HepG2 (cell line): Measurements from ENCODE around the gene RNF40. TPM values are rescaled to one million over a fixed set of nuclear protein-coding genes. Genes with fewer than 3 reads are reported as not detected.

ENCODE experiments used
- E2F2 ChIP-seq: sonication (generic); formaldehyde crosslinking; IDR thresholded peaks from 2 replicates; pipeline ENCODE4 v1.4.0; 2020; ENCODE audit warnings: missing genetic modification reagents, borderline replicate concordance
- FOXC1 ChIP-seq: sonication (generic); formaldehyde crosslinking; IDR thresholded peaks from 2 replicates; pipeline ENCODE4 v1.8.0; 2022; ENCODE audit warnings: mild to moderate bottlenecking, missing genetic modification reagents, borderline replicate concordance
- HOXA7 ChIP-seq: sonication (generic); formaldehyde crosslinking; IDR thresholded peaks from 2 replicates; pipeline ENCODE4 v1.8.1; 2022; ENCODE audit warnings: mild to moderate bottlenecking, missing genetic modification reagents, moderate library complexity
- MTERF4 ChIP-seq: sonication (generic); formaldehyde crosslinking; IDR thresholded peaks from 2 replicates; pipeline ENCODE4 v1.8.0; 2023; ENCODE audit warnings: mild to moderate bottlenecking, missing genetic modification reagents
- NFYC ChIP-seq: IDR thresholded peaks from 2 replicates; pipeline ENCODE4 v1.6.1; 2016; ENCODE audit warnings: missing genetic modification reagents, missing compliant biosample characterization
- NR2F2 ChIP-seq: IDR thresholded peaks from 2 replicates; pipeline ENCODE4 v1.6.1; 2012; ENCODE audit warnings: low read depth, inconsistent platforms, borderline replicate concordance
- PLSCR1 ChIP-seq: sonication (generic); formaldehyde crosslinking; IDR thresholded peaks from 2 replicates; pipeline ENCODE4 v1.5.0; 2020; ENCODE audit warnings: missing genetic modification reagents, mild to moderate bottlenecking, borderline replicate concordance
- RARG ChIP-seq: sonication (generic); formaldehyde crosslinking; IDR thresholded peaks from 2 replicates; pipeline ENCODE4 v1.4.0; 2020; ENCODE audit warnings: low read depth, mild to moderate bottlenecking, missing genetic modification reagents
- TARDBP ChIP-seq: sonication (generic); formaldehyde crosslinking; IDR thresholded peaks from 2 replicates; pipeline ENCODE4 v1.8.0; 2022; ENCODE audit warnings: mild to moderate bottlenecking, missing genetic modification reagents
- ZBTB8A ChIP-seq: sonication (generic); formaldehyde crosslinking; IDR thresholded peaks from 2 replicates; pipeline ENCODE4 v1.4.0; 2020; ENCODE audit warnings: mild to moderate bottlenecking, low read depth, missing genetic modification reagents, borderline replicate concordance
- ZNF3 ChIP-seq: IDR thresholded peaks from 2 replicates; pipeline ENCODE4 v1.7.0; 2017; ENCODE audit warnings: inconsistent platforms
- ZNF431 ChIP-seq: sonication (generic); formaldehyde crosslinking; IDR thresholded peaks from 2 replicates; pipeline ENCODE4 v1.9.0; 2022; ENCODE audit warnings: missing genetic modification reagents, low read depth, mild to moderate bottlenecking, borderline replicate concordance
- ZNF577 ChIP-seq: sonication (generic); formaldehyde crosslinking; IDR thresholded peaks from 2 replicates; pipeline ENCODE4 v1.4.0; 2020; ENCODE audit warnings: mild to moderate bottlenecking, low read depth, missing genetic modification reagents, borderline replicate concordance
- ZNF703 ChIP-seq: sonication (generic); formaldehyde crosslinking; IDR thresholded peaks from 2 replicates; pipeline ENCODE4 v1.5.1; 2020; ENCODE audit warnings: missing genetic modification reagents, mild to moderate bottlenecking, moderate library complexity, borderline replicate concordance
- ZNF724P ChIP-seq: sonication (generic); formaldehyde crosslinking; IDR thresholded peaks from 2 replicates; pipeline ENCODE4 v1.8.0; 2022; ENCODE audit warnings: missing genetic modification reagents, borderline replicate concordance
- ZNF891 ChIP-seq: sonication (generic); formaldehyde crosslinking; IDR thresholded peaks from 2 replicates; pipeline ENCODE4 v1.5.0; 2020; ENCODE audit warnings: mild to moderate bottlenecking, missing genetic modification reagents
- ZSCAN5A ChIP-seq: sonication (generic); formaldehyde crosslinking; IDR thresholded peaks from 2 replicates; pipeline ENCODE4 v1.8.0; 2022; ENCODE audit warnings: mild to moderate bottlenecking, missing genetic modification reagents, borderline replicate concordance
- polyA plus RNA-seq, 8 experiments: library from polyadenylated mRNA; depleted of rRNA in 3 of 8; stranded (reverse) in 7 of 8; unstranded in 1 of 8; fragments of >200 nt; fragmentation: Illumina TruSeq in 4 of 8; extraction: Trizol in 4 of 8; gene quantifications; 2 replicates each; pipeline versions ENCODE4 v1.2.1 to v1.2.3, GENCODE V29; 2011 to 2016; ENCODE audit warnings: low read depth in 4 of 8, missing spikeins in 1 of 8, mixed read lengths in 1 of 8; ENCODE audit not compliant: insufficient read depth in 1 of 8
- total RNA-seq, 5 experiments: library from RNA; depleted of rRNA; stranded (reverse); fragments of >200 nt; fragmentation: Illumina TruSeq; extraction: Trizol; gene quantifications; 2 replicates each; pipeline ENCODE4 v1.2.3, GENCODE V29; 2016; ENCODE audit warnings: low read depth in 1 of 5
- TF ChIP-seq, protein P1 (sequence below): sonication (generic); formaldehyde crosslinking; IDR thresholded peaks from 2 replicates; pipeline ENCODE4 v1.9.0; 2022; ENCODE audit warnings: low read depth, missing genetic modification reagents
- TF ChIP-seq, protein P2 (sequence below): sonication (generic); formaldehyde crosslinking; conservative IDR thresholded peaks from 2 replicates; pipeline ENCODE4 v1.4.0; 2020; ENCODE audit warnings: missing genetic modification reagents

Gene RNF40
- total and polyA plus RNA-seq, 2 of the 13 experiments (the other 11 are each of a cell fraction or from before 2014, with no cell fraction given), result 84.0 to 85.6 TPM

DNA sequence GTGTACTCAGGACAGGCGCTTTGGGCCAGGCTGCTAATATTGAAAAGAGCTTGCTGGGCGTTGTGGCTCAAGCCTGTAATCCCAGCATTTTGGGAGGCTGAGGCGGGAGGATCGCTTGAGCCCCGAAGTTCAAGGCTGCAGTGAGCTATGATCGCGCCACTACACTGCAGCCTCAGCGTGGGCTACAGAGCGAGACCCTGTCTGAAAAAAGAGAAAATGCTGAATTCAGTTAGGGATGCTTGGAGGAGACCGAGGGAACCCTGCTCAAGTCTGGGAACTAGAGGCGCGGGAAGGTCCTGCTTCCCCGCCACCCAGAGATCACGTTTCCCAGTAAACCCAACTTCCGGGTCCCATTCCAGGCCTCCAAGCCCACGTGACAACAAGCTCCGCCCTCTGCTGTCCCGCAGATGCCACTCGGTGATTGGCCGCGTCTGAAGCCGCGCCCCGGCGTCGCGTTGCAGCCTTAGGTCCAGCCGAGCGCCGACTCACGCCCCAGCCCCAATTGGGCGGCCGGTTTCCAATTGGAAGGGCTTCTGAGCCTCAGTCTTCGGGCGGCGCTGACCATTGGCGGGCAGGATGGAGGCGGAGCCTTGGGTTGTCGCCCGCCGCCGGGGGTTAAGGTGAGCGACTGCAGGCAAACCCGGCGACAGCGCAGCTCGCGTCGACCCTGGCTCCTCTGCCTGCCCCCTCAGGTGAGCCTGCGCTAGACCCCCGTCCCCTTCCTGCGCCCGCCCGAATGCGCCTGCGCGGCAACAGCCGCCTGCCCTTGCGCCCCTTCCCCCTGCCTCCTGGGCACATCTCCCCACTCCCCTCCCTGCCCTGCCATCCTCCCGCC is 14.1 kb upstream of the RNF40 start, which contains the start of gene PHKG2 (continued):
- TF ChIP-seq, protein P1, sequence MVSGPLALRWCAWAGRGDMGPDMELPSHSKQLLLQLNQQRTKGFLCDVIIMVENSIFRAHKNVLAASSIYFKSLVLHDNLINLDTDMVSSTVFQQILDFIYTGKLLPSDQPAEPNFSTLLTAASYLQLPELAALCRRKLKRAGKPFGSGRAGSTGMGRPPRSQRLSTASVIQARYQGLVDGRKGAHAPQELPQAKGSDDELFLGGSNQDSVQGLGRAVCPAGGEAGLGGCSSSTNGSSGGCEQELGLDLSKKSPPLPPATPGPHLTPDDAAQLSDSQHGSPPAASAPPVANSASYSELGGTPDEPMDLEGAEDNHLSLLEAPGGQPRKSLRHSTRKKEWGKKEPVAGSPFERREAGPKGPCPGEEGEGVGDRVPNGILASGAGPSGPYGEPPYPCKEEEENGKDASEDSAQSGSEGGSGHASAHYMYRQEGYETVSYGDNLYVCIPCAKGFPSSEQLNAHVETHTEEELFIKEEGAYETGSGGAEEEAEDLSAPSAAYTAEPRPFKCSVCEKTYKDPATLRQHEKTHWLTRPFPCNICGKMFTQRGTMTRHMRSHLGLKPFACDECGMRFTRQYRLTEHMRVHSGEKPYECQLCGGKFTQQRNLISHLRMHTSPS (CRISPR knock-in tag), result no peak
- TF ChIP-seq, protein P2, sequence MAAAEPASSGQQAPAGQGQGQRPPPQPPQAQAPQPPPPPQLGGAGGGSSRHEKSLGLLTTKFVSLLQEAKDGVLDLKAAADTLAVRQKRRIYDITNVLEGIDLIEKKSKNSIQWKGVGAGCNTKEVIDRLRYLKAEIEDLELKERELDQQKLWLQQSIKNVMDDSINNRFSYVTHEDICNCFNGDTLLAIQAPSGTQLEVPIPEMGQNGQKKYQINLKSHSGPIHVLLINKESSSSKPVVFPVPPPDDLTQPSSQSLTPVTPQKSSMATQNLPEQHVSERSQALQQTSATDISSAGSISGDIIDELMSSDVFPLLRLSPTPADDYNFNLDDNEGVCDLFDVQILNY (CRISPR knock-in tag), result no peak
- TF ChIP-seq PLSCR1 (CRISPR knock-in tag) (no peak), ZNF3 (CRISPR knock-in tag) (no peak), ZBTB8A (CRISPR knock-in tag) (no peak), ZNF891 (peak; percentile 74), E2F2 (no peak; the same call in 1 of the 2 replicates), ZNF577 (CRISPR knock-in tag) (no peak), TARDBP (CRISPR knock-in tag) (peak; percentile 74), ZNF724P (CRISPR knock-in tag) (peak; percentile 30; the same call in 1 of the 2 replicates), HOXA7 (no peak), NFYC (CRISPR knock-in tag) (peak; percentile 92), ZNF703 (CRISPR knock-in tag) (peak; percentile 68; the same call in 1 of the 2 replicates), MTERF4 (CRISPR knock-in tag) (no peak; the same call in 1 of the 2 replicates), FOXC1 (CRISPR knock-in tag) (peak; percentile 88; the same call in 1 of the 2 replicates), NR2F2 (peak; percentile 14; the same call in 1 of the 2 replicates), ZSCAN5A (CRISPR knock-in tag) (no peak), RARG (CRISPR knock-in tag) (no peak), ZNF431 (CRISPR knock-in tag) (no peak)
